ENCODE data around the gene GCK.
"Not testable (repeated sequence)": the region's sequence is repeated elsewhere in the genome, so short reads cannot be mapped to it uniquely, and the experiment has no call there.

GRCh38 chr7:44171901-44172300, 17.3 kb downstream of the GCK start:
- not testable (repeated sequence) for TF ChIP-seq CTCF (IDR thresholded peaks at IDR 0.05; ENCODE audit: poor library complexity); EZH2 (IDR thresholded peaks at IDR 0.05; ENCODE audit: borderline replicate concordance)
